Measurements from ENCODE around the gene OR8B12.

Gene OR8B12, protein sequence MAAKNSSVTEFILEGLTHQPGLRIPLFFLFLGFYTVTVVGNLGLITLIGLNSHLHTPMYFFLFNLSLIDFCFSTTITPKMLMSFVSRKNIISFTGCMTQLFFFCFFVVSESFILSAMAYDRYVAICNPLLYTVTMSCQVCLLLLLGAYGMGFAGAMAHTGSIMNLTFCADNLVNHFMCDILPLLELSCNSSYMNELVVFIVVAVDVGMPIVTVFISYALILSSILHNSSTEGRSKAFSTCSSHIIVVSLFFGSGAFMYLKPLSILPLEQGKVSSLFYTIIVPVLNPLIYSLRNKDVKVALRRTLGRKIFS

DNA sequence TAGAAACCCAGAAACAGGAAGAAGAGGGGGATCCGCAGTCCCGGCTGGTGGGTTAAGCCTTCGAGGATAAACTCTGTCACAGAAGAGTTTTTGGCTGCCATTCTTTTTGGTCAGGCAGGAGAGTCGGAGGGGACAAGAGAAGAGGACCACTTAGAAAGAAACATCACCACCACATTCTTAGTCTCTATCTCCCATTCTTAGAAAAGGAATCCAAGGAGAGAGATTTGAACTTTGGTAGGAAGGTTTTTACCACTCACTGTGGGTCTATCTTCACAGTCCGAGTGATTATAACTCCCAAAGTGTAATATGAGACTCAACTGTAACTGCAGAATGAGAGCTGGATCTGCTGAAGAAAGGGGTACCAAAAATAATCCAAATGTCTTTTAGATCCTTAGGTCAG lies at the start of gene OR8B12:
OR8B12 (minus strand) TSS at position 101 of the 400 bp plus-strand sequence; CDS start at position 101, 0 bp downstream.
- no peak for DNase-seq

DNA sequence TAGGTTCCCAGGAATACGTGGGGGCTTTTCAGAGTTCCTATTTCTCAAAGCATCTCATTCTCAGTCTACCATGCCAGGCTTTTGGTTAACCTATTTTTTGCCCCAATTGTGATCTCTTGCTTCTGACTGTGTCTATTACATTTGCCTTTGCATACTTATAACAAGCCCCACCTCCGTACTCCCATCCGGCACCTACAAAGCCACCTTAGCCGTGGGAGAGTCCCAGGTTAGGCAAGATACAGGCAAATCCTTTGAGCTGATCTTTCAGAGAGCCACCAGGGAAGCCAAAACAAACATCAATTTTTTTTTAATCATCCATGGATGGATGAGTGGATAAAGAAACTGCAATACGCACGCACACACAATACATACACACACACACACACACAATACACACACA lies 49.2 kb upstream of the OR8B12 start:
- no peak for DNase-seq

DNA sequence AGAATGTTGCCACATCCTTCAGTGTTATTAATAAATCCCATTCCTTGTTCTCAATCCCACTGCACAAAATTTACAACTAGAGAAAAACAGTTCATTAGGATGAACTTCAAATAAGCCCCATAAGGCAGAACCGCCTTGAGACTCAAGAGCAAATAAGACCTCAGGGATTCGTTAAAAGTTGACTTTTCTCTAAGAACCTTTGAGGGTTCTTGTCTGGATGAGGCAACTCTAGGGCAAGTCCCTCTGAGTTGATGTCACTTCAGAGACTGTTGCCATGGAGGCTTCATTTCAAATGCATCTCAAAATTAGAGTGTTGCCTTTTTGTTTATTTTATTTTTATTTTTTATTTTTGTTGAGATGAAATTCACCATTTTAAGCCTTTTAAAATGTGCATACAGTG lies 48.0 kb upstream of the OR8B12 start:
- no peak for DNase-seq

DNA sequence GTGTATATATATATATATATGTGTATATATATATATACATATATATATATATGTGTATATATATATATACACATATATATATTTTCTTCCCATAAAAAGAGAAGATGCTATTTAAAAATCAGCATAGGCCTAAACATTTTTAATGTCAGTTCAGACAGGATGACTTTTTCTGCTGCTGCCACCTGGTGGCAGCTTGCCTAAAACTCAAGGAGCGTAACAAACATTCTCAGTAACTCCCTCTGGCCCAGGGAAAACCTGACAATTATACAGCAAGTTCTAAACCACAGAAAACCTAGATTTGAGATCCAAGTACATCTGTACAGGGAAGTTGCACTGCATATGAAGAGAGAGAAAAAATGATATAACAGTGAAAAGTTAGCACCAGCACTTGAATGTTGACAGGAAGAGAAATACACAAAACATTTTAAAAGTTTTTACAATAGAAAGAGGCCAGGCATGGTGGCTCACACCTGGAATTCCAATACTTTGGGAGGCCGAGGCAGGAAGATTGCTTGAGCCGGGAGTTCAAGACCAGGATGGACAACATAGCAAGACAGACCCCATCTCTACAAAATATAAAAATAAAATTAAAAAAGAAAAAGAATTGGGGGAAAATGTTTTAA lies 42.9 kb upstream of the OR8B12 start:
- DNase-seq: no peak

DNA sequence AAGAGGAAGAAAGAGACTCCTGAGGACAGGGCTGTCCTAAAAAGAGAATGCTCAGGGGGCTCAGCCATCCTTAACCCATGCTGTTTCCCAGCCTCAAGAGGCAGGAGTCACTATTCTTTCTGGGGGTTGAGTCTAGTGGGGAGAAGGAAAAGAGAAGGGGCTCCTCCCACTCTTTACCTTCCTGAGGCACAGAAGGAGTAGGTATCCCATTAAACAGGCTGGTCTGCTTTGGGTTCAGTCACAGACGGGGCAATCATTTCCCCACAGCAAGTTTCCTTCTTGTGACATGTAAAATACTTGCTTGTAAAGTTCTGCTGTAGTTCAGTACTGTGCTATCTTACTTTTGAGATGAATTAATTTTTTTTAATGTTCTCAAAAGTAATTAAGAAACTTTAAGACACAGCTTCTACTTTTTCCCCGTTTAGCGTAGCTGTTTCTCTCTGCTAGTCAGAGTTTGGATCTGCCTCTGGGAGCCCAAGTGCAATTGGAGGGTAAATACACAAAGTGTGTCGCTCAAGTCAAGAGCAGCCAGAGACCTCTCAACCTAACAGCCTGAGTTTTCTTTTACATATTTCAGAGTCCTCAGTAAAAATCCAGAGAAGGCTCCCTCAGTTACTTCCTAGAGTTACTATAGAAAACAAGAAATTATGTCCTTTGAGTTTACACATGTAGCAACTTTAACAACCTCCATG lies 41.4 kb upstream of the OR8B12 start:
- DNase-seq: no peak

DNA sequence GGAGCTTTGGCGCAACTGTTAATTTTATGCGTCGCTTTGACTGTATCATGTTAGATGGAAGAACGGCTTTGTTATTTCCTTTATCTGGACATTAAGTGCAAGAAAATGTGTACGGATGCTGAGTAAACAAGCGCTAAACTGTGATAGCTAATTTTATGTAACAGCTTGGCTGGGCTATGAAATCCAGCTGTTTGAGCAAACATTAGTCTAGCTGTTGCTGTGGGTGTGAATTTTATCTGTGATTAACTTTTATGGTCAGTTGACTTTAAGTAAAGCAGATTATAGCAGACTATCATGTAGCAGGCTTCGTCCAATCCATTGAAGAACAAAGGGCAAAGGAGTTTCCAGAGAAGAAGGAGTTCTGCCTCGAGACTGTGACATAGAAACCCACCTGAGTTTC lies 40.3 kb upstream of the OR8B12 start:
- DNase-seq: no peak

DNA sequence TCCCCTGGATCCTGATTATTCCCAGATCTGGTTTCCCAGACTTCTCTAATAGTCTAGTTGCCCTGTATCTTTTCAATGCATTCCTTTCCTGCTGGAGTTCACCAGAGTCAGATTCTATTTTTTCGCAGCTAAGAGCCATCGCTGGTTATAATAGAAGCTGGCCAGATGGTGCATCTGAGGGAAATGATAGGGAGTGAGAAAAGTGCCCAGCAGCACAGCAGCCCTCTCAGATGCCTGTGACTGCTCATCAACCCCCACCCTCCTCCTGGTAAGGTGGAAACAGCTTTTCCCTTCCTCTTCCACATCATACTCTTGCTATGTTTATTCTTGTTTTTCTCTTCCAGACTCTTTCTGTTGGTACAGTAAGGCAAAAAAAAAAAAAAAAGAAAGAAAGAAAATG lies 39.1 kb upstream of the OR8B12 start:
- no peak for DNase-seq

DNA sequence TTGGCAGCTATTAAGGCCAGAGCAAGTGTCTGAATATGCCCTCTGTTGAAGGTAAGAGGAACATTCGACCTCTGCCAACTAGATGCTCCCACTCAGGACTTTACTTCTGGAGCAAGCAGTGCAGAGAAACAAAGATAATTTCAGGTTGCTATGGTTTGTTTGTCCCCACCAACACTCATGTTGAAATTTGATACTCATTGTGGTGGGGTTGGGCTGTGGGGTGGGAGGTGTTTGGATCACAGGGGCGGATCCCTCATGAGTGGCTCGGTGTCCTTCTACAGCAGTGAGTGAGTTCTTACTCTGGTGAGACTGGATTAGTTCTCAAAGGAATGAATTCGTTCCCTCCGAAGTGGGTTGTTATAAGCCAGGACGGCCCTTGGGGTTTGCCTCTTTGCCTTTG lies 38.4 kb upstream of the OR8B12 start:
- no peak for DNase-seq

DNA sequence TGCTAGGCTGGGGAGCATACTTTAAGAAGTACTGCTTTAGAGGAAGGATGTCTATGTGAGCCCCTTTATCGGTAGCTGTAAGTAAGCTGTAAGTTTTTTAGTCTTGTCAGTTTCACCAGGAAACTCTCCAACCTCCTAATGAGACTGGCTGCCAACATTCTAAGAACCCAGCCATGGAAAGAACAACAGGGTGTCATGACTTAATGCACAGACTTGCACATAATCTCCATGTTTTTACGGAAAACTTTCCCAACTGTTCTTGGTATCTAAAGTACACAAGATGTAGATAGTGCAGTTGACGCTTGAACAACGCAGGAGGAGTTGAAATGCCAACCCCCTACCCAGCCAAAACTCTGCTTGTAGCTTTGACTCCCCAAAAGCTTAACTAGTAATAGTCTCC lies 35.3 kb upstream of the OR8B12 start:
- DNase-seq: no peak

DNA sequence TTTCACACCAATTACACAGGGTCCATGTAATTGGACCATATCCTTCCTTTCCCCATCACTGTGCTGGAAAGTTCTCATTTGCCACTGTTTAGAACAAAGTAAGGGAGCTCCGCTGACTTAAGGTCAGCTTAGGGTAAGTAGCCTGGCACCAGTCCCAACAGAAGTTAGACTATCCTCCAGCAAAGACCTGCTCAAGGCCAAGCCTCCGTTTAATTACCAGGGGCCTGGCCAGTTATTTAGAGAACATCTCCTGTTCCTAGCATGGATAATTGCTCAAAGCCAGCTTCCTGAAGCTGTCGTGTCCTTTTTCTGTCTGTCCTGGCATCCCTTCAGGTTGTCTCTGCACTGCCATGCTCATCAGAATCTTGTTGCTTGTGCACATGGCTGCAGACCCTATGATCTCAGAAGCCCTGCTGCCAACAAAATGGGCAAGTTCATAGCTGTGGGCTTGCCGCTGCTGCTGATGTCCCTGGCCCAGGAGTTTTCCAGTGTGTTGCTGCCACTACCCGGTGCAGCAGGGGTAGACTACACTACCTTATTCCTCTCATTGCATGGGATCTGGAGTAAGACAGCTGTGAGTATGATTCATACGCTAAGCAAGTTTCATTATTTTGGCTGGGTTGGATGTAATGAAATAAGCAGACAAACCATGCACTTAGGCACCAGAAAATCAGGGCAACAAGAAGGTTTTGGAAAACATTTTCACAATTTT lies 34.4 kb upstream of the OR8B12 start:
- DNase-seq: no peak

DNA sequence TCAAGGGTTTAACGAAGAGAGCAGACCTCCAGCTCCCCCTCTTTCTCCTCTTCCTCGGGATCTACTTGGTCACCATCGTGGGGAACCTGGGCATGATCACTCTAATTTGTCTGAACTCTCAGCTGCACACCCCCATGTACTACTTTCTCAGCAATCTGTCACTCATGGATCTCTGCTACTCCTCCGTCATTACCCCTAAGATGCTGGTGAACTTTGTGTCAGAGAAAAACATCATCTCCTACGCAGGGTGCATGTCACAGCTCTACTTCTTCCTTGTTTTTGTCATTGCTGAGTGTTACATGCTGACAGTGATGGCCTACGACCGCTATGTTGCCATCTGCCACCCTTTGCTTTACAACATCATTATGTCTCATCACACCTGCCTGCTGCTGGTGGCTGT lies 26.7 kb upstream of the OR8B12 start:
- no peak for DNase-seq

DNA sequence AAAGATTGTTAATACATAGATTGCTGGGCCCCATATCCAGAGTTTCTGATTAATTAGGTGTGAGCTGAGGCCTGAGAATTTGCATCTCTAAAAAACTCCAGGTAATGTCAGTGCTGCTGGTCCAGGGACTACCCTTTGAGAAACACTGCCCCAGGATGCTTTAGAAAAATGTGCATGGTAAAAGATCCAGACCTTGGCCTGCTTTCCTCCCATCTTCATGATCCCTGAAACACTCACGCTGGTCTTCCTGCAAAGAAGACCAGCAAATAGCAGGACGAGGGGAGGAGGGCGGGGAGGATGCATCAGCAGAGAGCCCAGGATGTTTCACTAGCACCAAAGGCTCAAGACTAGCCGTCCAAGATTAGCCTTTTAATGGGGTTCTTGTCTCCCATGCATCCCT lies 26.2 kb upstream of the OR8B12 start, which contains the start of gene OR8A1:
OR8A1 (plus strand) TSS at position 301 of the 400 bp plus-strand sequence. CDS start 123 bp downstream, outside the sequence.
- no peak for DNase-seq

DNA sequence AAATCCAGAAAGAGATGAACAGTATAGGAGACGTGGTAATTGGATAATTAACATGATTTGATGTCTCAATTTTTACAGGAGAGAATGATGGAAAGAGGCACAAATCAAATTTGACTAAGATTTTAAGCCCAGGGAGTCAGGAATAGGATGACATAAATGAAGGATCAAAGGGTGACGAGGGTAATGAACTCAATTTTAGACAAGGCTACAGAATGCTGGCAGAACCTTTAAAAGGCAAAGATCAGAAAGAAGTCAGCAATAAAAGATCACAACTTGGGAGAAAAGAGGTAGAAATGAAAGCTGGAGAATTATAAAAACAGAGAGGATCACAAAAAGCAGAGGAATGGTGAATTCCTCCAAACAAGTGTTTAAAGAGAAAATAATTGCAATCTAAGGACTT lies 13.4 kb upstream of the OR8B12 start:
- DNase-seq: no peak

DNA sequence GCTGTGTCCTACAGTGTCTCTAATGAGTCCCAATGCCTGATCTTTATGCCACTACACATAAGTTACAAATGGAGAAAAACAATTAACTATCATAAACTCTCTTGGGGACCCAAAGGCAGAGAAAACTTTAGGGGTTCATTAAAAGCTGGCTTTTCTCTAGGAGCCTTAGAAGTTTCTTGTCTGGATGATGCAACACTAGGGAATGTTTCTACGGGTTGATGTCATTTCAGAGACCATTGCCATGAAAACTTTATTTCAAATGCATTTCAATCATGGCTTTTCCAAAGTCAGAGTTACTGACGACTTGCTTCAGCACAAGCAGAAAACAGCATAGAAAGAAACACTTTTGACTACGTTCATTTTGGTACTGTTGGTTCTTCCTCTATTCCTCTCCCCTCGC lies 8.5 kb upstream of the OR8B12 start:
- DNase-seq: no peak

DNA sequence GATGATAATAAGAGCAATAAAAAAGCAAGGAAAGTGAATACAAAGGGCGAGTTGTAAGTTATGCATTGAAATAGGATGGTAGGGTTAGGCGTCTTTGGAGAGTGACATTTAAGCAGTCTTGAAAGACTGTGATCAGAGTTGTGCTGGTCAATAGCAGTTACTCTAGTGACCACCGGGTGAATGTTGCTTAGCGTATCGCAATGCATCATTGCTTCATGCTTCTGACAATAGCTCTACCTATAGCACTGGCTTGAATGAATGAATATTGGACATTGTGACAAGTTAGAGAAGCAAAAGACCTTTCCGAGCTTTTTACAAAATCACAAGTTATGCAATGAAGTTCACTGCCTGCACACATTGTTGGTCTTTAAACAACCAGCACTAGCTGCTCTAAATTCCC lies 7.7 kb upstream of the OR8B12 start:
- DNase-seq: no peak

DNA sequence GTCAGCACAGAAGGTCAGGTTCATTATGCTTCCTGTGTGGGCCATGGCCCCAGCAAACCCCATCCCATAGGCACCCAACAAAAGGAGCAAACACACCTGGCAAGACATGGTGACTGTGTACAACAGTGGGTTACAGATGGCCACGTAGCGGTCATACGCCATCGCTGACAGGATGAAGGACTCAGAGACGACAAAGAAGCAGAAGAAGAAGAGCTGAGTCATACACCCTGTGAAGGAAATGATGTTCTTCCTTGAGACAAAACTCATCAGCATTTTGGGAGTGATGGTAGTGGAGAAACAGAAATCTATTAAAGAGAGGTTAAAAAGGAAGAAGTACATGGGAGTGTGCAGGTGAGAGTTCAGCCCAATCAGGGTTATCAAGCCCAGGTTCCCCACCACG lies 309 bp downstream of the OR8B12 start:
- DNase-seq: no peak

DNA sequence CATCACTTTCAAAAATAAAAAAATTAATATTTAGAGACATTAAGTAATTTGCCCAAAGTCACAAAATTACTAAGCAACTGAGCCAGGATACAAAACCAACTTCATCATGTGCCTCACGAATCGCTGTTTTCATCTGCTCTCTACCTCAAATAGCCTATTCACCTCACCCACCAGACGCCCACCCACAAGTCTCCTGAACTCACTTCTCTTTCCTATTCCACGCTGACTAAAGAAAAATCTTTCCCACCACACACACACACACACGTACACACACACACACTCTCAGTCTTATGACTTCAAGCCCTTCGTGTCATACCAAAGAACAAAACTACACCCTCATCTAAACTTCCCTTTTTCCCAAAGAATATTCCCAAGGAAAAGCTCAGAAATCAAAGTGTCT lies 2.2 kb downstream of the OR8B12 start:
- no peak for DNase-seq

DNA sequence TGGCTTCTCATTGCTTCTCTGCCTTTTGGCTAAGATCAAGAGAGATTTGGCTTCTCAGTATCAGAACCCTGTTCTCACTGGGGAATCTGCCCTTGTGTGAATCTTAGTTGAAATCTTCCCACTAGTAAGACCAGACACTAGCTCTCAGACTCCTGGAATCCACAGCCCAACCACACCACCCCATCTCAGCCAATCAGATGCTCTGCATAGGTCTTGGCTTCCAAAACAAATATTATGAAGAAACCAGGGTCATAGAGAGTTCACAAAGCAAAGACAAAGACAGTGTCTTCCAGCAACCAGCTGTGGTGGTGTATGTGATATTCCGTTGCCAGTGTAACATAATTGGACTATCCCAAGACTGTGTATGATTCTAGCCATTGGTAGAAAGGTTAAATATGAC lies 5.4 kb downstream of the OR8B12 start:
- no peak for DNase-seq

DNA sequence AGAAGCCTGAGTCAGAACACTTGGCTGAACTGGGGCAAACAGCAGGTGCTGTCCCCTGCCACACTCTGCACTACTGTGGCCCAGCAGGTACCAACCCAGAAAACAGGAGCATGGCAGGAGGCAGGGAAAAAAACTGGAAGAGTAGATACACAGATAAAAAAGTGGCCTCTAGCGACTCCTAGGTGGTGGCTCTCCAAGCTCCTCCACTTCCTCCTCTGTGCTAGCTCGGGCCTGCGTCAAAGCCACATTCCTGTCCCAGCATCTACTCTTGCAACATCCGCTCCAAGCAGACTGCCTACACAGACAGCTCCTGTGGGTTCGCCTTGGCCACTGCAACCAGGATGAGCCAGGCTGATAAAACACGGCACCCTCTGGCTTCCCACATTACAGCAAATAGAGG lies 6.9 kb downstream of the OR8B12 start:
- no peak for DNase-seq

DNA sequence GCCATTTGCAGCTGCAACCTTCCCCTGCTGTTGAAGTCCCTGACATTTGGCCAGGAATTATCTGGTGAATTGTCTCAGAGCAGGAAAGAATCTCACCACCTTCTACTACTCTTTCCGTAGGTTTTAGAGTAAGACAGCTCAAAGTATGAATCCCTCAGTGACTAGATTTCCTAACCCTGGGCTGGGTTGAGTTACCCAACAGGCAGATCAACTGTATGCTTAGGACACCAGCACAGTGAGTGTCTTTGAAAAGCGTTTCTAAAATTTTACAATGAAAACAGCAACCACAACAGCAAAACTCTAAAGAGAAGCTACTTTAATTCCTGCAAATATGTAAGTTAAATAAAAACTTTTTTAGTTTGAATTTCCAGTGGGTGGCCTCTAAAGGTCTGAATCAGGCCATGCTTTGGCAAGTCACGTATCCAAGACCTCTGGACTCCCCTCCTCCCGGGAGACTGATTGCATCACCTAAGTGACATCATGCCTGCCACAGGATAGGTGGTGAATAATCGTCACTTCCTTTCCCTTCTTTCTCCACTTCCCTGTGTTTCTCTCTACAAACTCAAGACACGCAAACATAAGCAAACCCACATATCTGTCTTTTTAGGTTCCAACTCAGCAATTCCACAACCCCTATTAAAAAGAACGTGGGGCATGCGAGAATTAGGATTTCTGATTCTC lies 7.8 kb downstream of the OR8B12 start:
- no peak for DNase-seq

DNA sequence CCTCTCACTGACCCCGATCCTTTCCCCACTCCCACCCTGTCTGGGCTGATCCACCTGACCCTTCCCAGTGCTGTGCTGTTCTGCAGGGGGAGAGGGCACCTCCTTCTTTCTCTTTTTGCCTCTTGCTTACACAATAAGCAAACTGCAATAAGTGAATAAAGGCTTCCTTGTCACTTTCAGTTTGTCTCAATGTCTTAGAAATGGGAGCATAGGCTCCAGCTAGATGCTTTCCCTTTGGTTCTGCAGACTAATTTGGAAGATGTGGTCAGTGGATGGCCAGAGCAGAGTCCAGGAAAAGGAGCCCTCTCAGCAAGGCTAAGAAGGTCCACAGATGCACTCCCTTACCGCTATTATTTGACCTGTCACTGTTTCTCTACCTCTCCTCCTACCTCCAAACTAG lies 9.4 kb downstream of the OR8B12 start:
- no peak for DNase-seq

DNA sequence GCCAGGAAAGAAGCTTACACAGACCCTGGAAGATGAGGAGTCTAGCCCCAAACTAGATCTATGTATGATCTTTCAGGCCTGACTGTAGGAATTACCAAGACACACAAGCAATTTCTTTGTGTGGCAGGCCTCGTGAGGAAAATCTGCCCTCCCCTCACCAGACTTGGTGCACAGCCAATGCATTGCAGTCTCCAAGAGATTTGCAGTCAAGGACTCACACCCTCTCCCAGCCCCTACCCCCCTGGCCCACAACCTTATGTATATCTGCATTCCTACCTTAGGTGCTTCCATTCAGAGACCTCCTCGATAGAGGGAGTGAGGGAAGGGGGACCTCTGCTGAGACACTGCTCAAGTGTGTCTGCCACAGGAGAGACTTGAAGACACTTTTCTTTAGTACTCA lies 9.8 kb downstream of the OR8B12 start:
- no peak for DNase-seq

DNA sequence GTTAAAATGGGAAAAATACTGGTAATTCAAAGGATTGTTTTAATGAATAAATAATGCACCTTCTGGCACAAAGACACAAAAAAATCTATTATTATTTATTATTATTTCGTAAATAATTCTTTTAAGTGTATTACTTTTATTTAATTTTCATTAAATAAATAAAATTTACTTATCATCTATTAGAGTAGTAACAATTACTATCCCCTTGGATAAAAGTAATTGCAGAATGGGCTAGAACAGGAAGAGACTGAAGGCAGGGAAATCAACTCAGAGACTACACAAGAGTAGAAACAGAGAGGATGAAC lies 23.0 kb downstream of the OR8B12 start:
- DNase-seq: no peak

Data from cerebellar nuclear complex (tissue), 1 donor.